Fibroblast of lung (primary cell): Measurements from ENCODE around the gene SRD5A1. TPM values are rescaled to one million over a fixed set of nuclear protein-coding genes. Genes with fewer than 3 reads are reported as not detected.

Experiments
- DNase-seq, 2 donors: peaks; one replicate each; pipeline versions ENCODE4 v3.0.0 to v3.0.0-alpha.2; 2010; ENCODE audit warnings: low read depth in 2 of 2
- H2AFZ ChIP-seq: 2 replicates; pipeline ENCODE4 v1.5.1; 2012; ENCODE audit warnings: low read length, control low read depth, inconsistent platforms
- H3K27ac ChIP-seq: 2 replicates; pipeline ENCODE4 v1.5.1; 2011; ENCODE audit warnings: low read length, control low read depth; ENCODE audit not compliant: insufficient read depth
- H3K27me3 ChIP-seq: 2 replicates; pipeline ENCODE4 v1.5.1; 2011; ENCODE audit warnings: mild to moderate bottlenecking, low read length; ENCODE audit not compliant: control insufficient read depth, insufficient read depth
- H3K36me3 ChIP-seq: 2 replicates; pipeline ENCODE4 v1.5.1; 2011; ENCODE audit warnings: low read length; ENCODE audit not compliant: control insufficient read depth, insufficient read depth
- H3K4me1 ChIP-seq: 2 replicates; pipeline ENCODE4 v1.5.1; 2011; ENCODE audit warnings: low read length; ENCODE audit not compliant: control insufficient read depth, insufficient read depth; ENCODE audit errors: extremely low read depth
- H3K4me2 ChIP-seq: 2 replicates; pipeline ENCODE4 v1.5.1; 2011; ENCODE audit warnings: low read length, control low read depth; ENCODE audit not compliant: insufficient read depth; ENCODE audit errors: extremely low read depth
- H3K4me3 ChIP-seq, 4 experiments: fragments of 200-600 bp in 1 of 4; sonication (generic) in 1 of 4; replicated peaks in 1 of 4; 2 replicates each; pipeline ENCODE4 v1.5.1; 2011 to 2016; ENCODE audit warnings: low read length in 4 of 4, low read depth in 3 of 4, mild to moderate bottlenecking in 3 of 4, control low read depth in 2 of 4, inconsistent platforms in 1 of 4, mixed read lengths in 1 of 4; ENCODE audit not compliant: insufficient read depth in 1 of 4; ENCODE audit errors: control extremely low read depth in 1 of 4
- H3K79me2 ChIP-seq: 2 replicates; pipeline ENCODE4 v1.5.1; 2012; ENCODE audit warnings: mild to moderate bottlenecking, low read length, inconsistent platforms; ENCODE audit not compliant: control insufficient read depth, insufficient read depth
- H3K9ac ChIP-seq: 2 replicates; pipeline ENCODE4 v1.5.1; 2011; ENCODE audit warnings: mild to moderate bottlenecking, low read length, control low read depth; ENCODE audit not compliant: insufficient read depth
- H3K9me3 ChIP-seq: 2 replicates; pipeline ENCODE4 v1.5.1; 2012; ENCODE audit warnings: low read depth, low read length; ENCODE audit not compliant: control insufficient read depth, insufficient read depth
- H4K20me1 ChIP-seq: 2 replicates; pipeline ENCODE4 v1.5.1; 2011; ENCODE audit warnings: low read length; ENCODE audit not compliant: control insufficient read depth, insufficient read depth; ENCODE audit errors: extremely low read depth
- CTCF ChIP-seq, 2 donors: IDR thresholded peaks in 1 of 2; conservative IDR thresholded peaks in 1 of 2; 1 replicate in 1 of 2; 2 replicates in 1 of 2; pipeline ENCODE4 v1.5.1; 2011 to 2012; ENCODE audit warnings: low read length in 2 of 2, control low read depth in 1 of 2, inconsistent platforms in 1 of 2, low read depth in 1 of 2, mild to moderate bottlenecking in 1 of 2
- EZH2 ChIP-seq: IDR thresholded peaks from 2 replicates; pipeline ENCODE4 v1.5.1; 2012; ENCODE audit warnings: low read length, control low read depth, mild to moderate bottlenecking; ENCODE audit errors: missing control alignments
- polyA plus RNA-seq, 2 donors: library from polyadenylated mRNA; depleted of rRNA in 1 of 2; stranded (reverse) in 1 of 2; unstranded in 1 of 2; fragments of >200 nt; gene quantifications; 2 replicates each; pipeline ENCODE4 v1.2.1, GENCODE V29; 2011 to 2012; ENCODE audit warnings: missing spikeins in 1 of 2
- total RNA-seq: library from RNA; depleted of rRNA; stranded (reverse); fragments of >200 nt; gene quantifications from 2 replicates; pipeline ENCODE4 v1.2.1, GENCODE V29; 2014

Gene SRD5A1
- total and polyA plus RNA-seq, 2 donors (not counting 1 experiment from before 2014, with no cell fraction given): 12.1 to 20.6 TPM

GRCh38 chr5:6591671-6592288 is 41.5 kb upstream of the SRD5A1 start:
- TF ChIP-seq EZH2 (no peak), CTCF (conservative IDR thresholded peaks at IDR 0.05 in 1 of 2, IDR thresholded peaks at IDR 0.05 in 1 of 2; ENCODE audit: low read depth in 1 of 2, low read length in 2 of 2) (no peak)
- Histone ChIP-seq H3K9ac (no peak overlapping the region), H3K4me3 (no peak overlapping the region), H3K27ac (no peak overlapping the region), H3K4me1 (no peaks in the 10 kb centered on the region), H3K36me3 (no peaks in the 10 kb centered on the region), H3K79me2 (no peaks in the 10 kb centered on the region), H4K20me1 (no peaks in the 10 kb centered on the region), H3K4me2 (no peak overlapping the region), H3K9me3 (no peaks in the 10 kb centered on the region), H2AFZ (no peak overlapping the region), H3K27me3 (no peaks in the 10 kb centered on the region)
- no peak for DNase-seq

- Histone ChIP-seq H3K27ac (no peak overlapping the region), H3K9me3 (no peaks in the 10 kb centered on the region), H3K27me3 (no peaks in the 10 kb centered on the region), H3K36me3 (peaks cover 2% of the 10 kb centered on the region), H4K20me1 (no peaks in the 10 kb centered on the region), H2AFZ (no peak overlapping the region), H3K4me1 (no peaks in the 10 kb centered on the region), H3K4me2 (no peak overlapping the region), H3K79me2 (no peaks in the 10 kb centered on the region), H3K9ac (no peak overlapping the region), H3K4me3 (no peak overlapping the region)
- TF ChIP-seq CTCF (conservative IDR thresholded peaks at IDR 0.05 in 1 of 2, IDR thresholded peaks at IDR 0.05 in 1 of 2; ENCODE audit: low read depth in 1 of 2, low read length in 2 of 2): no peak
- no peak for TF ChIP-seq EZH2
- DNase-seq: peak in 1 of 2 donors; percentile 12
Measured at GRCh38 chr5:6592601-6593000, 40.6 kb upstream of the SRD5A1 start.

- no peaks in the 10 kb centered on the region for H3K79me2 ChIP-seq
- no peak overlapping the region for H2AFZ ChIP-seq
- H3K27me3 ChIP-seq: no peaks in the 10 kb centered on the region
- H4K20me1 ChIP-seq: no peaks in the 10 kb centered on the region
- H3K4me2 ChIP-seq: no peak overlapping the region
- no peak overlapping the region for H3K9ac ChIP-seq
- H3K4me3 ChIP-seq: no peak overlapping the region
- TF ChIP-seq EZH2: no peak
- no peak for TF ChIP-seq CTCF (conservative IDR thresholded peaks at IDR 0.05 in 1 of 2, IDR thresholded peaks at IDR 0.05 in 1 of 2; ENCODE audit: low read depth in 1 of 2, low read length in 2 of 2)
- no peaks in the 10 kb centered on the region for H3K4me1 ChIP-seq
- peaks cover 4% of the 10 kb centered on the region for H3K36me3 ChIP-seq
- DNase-seq: no peak
- H3K27ac ChIP-seq: no peak overlapping the region
- no peaks in the 10 kb centered on the region for H3K9me3 ChIP-seq
Measured at GRCh38 chr5:6593148-6594016, 39.9 kb upstream of the SRD5A1 start.
